DLD1 (cell line): ENCODE measurements around the gene LIMS1.
"Not testable (repeated sequence)": the region's sequence is repeated elsewhere in the genome, so short reads cannot be mapped to it uniquely, and the experiment has no call there.

Source experiments
- in situ Hi-C: cut with HindIII; loops from 2 replicates; pipeline ENCODE4 v1.10.0; 2017; ENCODE audit warnings: low sequenced_read_pairs

The LIMS1 gene

DNA sequence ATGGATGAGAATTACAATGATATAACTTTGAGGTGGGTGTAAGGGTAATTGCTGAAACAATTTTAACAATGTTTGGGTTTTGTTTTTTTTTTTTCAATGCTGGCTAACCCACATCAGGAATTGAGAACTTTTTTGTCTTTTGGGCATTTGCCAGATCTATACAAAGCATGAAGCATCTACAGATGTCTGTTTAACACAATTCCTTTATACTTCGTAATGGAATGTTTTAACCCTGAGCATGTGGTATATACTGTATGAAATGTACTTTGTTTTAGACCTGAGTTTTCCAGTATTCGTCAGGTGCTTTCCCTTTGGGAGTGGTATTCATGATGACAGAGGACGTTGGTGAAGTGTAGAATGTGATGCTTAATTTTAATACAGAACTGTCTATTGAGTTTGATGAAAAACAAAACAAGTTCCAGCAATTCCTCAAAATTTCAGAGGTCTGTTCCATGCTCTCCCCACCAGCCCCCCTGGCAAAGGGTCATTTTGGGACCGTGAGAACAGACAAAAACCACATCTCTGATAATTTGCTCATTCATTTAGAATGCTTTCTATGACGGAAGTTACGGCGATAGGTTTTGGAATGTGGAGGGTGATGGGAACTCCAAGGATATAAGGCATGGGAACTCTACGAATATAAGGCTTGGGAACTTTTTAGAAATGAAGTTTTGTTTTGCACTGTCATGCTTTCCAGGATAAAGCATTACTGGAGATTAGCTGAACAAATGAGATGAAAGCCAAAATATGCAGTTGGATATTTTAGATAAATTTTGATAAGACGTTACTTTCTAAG lies 14.1 kb downstream of the LIMS1 start:
- in situ Hi-C loops, result no loop called here

- in situ Hi-C loops, result no loop called here
Measured at GRCh38 chr2:108552566-108552965, 18.3 kb downstream of the LIMS1 start.

GRCh38 chr2:108553209-108553919 lies 19.1 kb downstream of the LIMS1 start:
- in situ Hi-C loops, result no loop called here

- in situ Hi-C loops, result no loop called here
Measured at GRCh38 chr2:108554528-108554927, 20.3 kb downstream of the LIMS1 start.

- in situ Hi-C loops, result no loop called here
Measured at GRCh38 chr2:108555572-108555971, 21.3 kb downstream of the LIMS1 start.

DNA sequence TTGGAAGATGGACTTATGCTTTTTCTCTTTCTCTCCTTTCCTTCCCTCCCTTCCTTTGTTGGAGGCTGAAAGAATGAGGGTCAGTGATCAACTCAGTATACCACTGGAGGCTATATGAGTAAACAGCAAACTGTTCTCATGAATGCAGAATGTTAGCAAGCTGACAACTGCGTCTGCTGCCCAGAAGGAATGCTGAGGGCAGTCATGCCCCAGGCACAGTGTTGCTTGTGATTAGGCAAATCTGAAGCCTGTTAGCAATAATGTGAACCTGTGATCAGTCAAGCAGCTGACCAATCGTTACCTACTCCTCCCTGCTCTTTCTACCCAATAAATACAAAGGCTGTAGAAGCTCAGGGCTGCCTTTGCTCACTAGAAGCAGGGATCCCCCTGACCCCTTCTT lies 22.3 kb downstream of the LIMS1 start:
- in situ Hi-C loops, result not testable (repeated sequence)

DNA sequence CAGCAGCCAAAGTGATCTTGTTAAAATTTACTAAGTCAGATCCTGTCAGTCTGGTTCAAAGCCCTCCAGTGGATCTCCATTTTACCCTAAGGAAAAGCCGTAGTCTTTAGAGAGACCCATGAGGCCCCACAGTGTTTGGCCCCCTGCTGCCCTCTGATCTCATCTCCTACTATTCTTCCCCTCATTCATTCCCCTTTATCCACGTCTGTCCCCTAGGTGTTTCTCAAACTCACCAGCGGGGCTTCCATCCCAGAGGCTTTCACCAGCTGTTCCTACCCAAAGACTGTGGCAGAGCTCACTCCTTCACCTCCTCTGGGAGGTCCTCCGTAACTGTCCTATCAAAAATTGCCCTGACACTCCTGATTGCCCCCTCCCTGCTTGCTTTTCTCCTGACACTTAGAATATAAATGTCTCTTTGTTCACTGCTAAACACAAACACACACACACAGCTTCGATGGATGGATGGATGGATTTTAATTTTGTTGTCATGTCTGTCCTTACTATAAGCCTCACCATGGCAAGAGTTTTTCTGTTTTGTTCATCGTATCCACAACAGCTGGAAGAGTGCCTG lies 26.1 kb downstream of the LIMS1 start:
- in situ Hi-C loops, result loop anchor here (10.0 kb wide), 1 partner anchor 64 kb away; no protein-coding TSS in a partner anchor

DNA sequence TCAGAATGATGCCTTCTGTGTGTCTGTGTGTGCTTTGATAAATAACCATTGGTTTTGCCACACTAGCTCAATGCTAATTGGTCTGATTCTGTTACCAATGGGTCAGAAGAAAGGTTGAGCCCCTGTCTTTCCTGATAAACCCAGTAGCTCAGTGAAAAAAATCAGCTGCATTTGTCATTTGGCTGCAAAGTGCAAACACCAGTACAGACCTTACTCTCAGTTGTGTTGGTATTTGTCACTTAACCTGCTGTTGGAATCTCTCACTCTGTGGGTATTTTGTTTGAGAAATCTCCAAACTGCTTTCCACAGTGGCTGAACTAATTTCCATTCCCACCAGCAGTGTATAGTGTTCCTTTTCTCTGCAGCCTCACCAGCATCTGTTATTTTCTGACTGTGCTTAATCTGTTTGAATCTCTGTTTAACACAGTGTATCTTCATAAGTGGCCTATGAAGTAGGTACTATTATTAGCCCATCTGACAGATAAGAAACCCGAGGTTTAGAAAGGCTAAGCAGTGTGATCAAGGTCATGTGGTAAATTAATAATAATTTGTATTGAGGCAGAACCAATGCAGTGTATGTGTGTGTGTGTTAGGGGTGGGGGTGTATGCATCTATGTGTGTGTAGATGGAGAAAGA lies 26.7 kb downstream of the LIMS1 start:
- in situ Hi-C loops, result loop anchor here (10.0 kb wide), 1 partner anchor 64 kb away; no protein-coding TSS in a partner anchor

GRCh38 chr2:108562274-108562673 lies 28.0 kb downstream of the LIMS1 start:
- in situ Hi-C loops, result loop anchor here (10.0 kb wide), 1 partner anchor 63 kb away; no protein-coding TSS in a partner anchor

DNA sequence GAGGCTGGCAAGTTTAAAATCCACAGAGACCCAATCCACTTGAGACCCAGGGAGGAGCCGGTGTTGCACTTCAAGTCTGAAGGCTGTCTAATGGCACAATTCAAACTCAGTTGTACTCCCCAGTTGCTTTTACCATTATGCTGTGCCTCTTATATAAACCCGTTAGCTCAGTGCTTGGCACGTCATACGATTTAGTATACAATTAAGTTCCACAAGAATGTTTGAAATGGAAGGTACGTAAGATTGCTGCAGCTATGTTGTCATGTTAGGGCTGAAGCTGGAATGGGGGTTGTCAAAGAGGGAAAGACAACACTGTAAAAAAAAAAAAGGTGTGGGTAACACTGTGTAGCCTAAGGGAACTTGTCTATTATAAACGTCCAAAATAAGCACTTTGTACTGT lies 30.2 kb downstream of the LIMS1 start:
- in situ Hi-C loops, result loop anchor here (10.0 kb wide), 1 partner anchor 60 kb away; no protein-coding TSS in a partner anchor

DNA sequence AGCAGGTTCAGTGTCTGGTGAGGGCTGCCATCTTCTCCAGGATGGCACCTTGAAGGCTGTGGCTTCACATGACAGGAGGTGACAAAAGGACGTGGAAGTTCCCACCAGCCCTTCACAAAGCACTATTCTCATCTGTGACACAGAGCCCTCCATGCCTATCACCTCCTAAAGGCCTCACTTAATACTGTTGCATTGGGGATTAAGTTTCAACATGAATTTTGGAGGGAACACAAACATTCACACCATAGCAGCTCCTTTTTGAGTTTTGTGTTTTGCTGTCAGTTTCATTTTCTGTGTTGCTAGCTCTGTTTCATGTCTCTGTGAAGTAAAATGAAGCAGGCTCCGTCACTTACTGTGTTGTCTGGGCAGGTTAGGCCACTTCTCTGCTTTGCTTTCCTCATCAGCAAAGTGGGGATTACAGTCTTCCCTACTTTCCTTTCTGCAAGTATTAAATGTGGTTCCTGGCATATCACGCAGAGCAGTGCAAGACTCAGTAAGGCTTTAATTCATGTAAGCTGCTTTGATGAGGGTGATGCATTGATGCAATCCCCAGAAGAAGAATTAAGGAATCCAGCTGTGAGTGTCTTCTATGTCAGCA lies 31.6 kb downstream of the LIMS1 start:
- in situ Hi-C loops, result loop anchor here (10.0 kb wide), 1 partner anchor 59 kb away; no protein-coding TSS in a partner anchor

DNA sequence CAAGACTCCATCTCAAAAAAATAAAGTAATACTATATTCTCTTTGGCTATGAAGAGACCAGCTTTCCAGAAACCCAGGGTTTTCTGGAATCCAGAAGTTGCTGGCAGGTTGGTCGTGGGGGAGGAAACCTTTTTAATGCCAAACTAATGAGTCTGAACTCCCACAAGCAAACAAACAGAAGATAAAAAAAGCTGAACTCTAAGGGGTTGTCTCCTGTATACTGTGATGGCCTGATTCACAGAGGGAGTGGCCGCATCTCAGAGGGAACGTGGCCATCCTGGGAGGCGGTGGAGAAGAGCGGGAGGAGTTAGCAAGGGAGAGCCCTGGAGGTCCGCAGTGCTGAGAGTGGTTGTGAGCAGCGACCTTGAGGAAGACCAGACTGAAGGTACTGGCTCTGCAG lies 36.1 kb downstream of the LIMS1 start:
- in situ Hi-C loops, result no loop called here

GRCh38 chr2:108571286-108571685 lies 37.0 kb downstream of the LIMS1 start:
- in situ Hi-C loops, result no loop called here

GRCh38 chr2:108573061-108573460 lies 38.8 kb downstream of the LIMS1 start:
- in situ Hi-C loops, result no loop called here

- in situ Hi-C loops, result no loop called here
Measured at GRCh38 chr2:108574332-108574731, 40.1 kb downstream of the LIMS1 start.

- in situ Hi-C loops, result no loop called here
Measured at GRCh38 chr2:108575132-108575966, 41.1 kb downstream of the LIMS1 start.

DNA sequence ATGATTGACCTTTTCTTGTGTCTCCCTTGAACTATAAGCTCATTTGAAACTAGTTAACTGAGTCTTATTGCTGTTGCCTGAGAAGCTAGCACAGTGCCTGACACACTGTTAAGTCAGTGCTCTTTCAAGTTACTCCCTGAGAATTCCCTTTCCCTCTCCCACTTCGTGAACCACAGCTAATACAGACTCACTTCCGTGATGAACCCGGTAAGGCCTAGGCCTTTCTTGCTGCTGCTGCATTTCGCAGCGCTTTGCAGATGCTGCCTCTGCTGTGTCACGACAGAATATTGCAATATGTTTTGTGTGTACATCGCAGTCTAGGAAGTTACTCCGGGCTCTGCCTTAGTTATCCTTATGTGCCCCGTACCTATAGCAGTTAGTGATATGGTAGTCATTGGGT lies 42.8 kb downstream of the LIMS1 start:
- in situ Hi-C loops, result no loop called here

GRCh38 chr2:108579623-108580022 lies 45.4 kb downstream of the LIMS1 start:
- in situ Hi-C loops, result no loop called here

GRCh38 chr2:108580050-108580449 lies 45.8 kb downstream of the LIMS1 start:
- in situ Hi-C loops, result no loop called here
